Testis (tissue), 2 donors: ENCODE results near the gene DDX25.

Experiments
- CTCF ChIP-seq, 3 experiments: fragments of 450-650 bp in 2 of 3; fragments of 200-600 bp in 1 of 3; sonication (generic) in 1 of 3; IDR thresholded peaks; one replicate each; pipeline ENCODE4 v1.5.1; 2016 to 2019; ENCODE audit warnings: antibody characterized with exemption in 3 of 3, mild to moderate bottlenecking in 2 of 3, moderate library complexity in 1 of 3
- POLR2A ChIP-seq: fragments of 450-650 bp; IDR thresholded peaks from one replicate; pipeline ENCODE4 v1.6.1; 2017; ENCODE audit warnings: antibody characterized with exemption, mild to moderate bottlenecking, moderate library complexity

GRCh38 chr11:125887373-125888324 is 16.7 kb upstream of the DDX25 start, which contains the start of gene HYLS1:
- TF ChIP-seq CTCF (IDR thresholded peaks at IDR 0.05) (peak in 2 of 3 experiments; percentile 17 to 22), POLR2A (no peak)
